DMS79 (cell line): ENCODE results near the gene RIT2.
"Not testable (repeated sequence)": the region's sequence is repeated elsewhere in the genome, so short reads cannot be mapped to it uniquely, and the experiment has no call there.

Experiments
- DNase-seq: peaks from one replicate; lab custom pipeline; 2025; lab: John Stamatoyannopoulos, UW

RIT2 gene

DNA sequence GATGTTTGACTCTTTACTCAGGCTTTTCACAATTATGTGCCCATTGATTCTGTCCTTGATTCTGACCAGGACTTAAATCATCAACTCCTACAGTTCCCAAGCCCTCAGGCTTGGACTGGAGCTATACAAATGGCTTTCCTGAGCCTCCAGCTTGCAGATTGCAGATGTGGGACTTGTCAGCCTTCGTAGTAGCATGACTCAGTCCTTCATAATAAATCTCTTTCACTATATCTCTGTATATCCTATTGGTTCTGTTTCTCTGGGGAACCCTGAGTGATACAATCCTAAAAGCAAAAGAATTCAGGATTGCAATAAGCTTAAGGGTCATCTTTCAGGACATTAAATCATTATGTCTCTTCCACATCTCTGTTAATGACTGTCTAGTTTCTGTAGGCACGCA is 356.6 kb downstream of the RIT2 start:
- DNase-seq: no peak

DNA sequence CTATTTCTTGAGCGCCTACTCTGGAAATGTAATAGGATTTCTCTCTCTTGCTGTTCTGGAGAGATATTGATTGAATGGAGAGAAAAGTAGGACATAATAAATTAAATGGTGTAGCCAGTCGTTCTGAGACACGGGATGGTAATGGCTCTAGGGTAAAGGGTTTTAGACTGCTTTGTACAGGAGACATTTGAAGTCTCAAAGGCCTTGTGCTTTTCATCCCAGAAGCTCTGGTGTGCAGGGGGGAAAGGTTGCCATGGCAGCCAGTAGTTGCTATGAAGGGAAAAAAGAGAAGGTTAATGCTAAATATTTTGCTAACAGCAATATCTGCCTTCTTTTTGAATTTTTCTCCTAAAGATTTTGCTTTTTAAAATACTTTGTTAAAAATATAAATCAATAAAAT is 359.3 kb downstream of the RIT2 start:
- no peak for DNase-seq

DNA sequence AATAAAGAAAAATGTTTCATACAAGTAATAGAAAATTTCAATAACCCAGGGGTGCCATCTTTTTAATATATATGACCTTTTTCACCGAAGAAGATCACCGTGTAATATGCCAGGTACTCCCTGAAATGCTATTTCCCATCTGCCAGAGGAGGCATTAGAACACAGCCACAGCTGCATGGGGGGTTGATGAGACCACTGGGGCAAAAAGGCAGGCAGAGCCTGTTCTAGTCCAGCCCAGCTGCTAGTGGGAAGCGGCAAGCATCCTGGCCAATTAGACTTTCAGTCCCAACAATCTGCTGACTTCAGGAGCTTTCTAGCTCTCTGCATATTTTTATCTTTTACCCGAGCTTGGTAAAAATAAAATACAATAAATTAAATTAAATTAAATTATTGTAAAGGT is 362.6 kb downstream of the RIT2 start:
- no peak for DNase-seq

DNA sequence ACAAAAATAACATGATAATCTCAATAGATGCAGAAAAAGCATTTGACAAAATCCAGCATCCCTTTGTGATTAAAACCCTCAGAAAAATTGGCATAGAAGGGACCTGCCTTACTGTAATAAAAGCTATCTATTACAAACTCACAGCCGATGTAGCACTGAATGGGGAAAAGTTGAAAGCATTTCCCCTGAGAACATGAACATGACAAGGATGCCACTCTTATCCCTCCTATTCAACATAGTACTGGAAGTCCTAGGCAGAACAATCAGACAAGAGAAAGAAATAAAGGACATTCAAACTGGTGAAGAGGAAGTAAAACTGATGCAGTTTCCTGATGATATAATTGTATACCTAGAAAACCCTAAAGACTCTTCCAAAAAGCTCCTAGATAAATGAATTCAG is 368.7 kb downstream of the RIT2 start:
- DNase-seq: no peak

DNA sequence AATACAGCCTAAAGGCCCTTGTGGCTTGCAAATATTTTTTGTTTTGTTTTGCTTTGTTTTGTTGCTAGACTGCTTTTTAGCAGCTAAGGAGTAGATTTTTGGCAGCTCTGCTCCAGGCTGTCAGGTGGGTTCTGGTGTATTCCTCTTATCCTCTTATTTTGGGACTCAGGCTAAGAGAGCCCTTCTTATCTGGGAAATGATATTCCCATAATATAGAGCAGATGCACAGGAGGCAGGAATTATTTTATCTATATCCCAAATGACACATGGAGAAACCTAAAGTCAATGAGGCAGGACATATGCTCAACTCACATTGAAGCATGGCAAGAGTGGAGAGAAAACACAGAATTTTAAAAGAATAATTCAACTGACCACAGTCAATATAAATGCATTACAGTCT is 369.6 kb downstream of the RIT2 start:
- no peak for DNase-seq

DNA sequence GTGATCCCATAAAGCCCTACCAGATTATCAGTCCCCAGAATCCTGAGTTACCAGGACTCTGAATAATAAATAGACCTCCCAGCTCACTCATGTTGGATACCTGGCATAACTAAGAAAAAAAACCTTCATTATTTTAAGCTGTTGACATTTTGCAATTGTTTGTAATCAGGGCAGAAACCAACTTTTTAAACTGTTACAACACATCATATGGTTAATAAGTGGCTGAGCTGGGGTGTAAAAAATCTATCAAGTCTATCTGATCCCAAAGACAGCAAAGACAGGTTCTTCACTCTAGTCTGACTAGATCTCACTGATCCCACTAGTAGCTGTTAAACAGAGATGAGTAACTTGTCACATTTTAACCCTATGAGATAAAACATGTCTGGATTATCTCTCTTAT is 370.3 kb downstream of the RIT2 start:
- no peak for DNase-seq

DNA sequence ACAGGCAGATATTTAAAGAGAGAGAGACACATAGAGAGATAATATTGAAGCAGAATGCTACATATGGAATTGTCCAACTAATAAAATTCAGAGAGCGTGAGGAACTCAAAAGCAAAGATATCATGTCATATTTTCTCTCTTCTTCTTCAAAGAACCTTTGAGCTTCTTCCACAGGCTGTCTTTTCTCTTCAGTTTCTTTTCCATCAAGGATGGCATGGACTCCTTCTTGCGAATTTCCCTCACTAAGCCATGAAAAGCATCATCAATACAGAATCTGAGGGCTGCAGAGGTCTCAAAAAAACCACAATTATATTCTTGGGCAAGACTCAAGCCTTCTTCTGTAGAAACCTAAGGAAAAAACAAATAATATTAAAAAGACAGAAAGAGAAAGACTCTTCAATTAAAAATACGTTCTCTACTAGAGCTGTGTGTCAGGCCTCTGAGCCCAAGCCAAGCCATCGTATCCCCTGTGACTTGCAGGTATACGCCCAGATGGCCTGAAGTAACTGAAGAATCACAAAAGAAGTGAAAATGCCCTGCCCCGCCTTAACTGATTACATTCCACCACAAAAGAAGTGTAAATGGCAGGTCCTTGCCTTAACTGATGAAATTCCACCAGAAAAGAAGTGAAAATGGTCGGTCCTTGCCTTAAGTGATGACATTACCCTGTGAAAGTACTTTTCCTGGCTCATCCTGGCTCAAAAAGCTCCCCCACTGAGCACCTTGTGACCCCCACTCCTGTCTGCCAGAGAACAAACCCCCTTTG is 371.9 kb downstream of the RIT2 start:
- no peak for DNase-seq

DNA sequence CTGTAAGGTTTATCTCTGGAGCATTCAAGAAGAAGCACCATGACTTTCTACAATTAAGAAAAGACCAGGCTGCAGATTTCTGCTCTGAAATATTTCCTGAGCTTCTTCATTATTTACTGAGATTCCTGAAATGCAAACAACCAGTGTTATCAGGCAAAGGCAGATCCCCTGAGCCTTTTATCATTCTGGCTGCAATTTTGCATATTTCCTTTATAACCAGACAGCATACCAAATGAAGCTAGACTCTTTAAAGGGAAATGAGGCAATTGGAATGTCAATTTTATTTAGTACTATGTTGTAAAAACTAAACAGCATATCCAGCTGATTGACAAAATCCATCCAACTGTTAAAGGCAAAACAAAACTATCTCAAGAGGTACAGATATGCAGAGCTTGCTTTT is 372.5 kb downstream of the RIT2 start:
- no peak for DNase-seq

DNA sequence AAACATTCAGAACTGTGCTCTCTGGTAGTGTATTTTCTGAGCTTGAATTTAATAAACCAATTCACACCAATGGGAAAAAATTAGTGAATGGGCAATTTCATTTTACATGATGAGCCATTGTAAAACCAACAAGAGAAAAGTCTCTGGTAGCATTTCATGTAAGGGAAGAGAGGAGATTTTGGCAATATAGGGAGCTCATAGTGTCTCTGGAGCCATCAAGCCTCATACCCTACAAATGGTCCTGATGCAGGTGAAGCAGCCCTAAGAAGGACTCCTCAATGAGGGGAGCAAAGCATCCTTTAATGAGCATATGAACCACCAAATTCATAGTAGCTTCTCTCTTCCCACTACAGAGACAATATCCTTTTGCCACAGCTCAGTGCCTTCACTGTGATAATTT is 373.0 kb downstream of the RIT2 start:
- DNase-seq: no peak

DNA sequence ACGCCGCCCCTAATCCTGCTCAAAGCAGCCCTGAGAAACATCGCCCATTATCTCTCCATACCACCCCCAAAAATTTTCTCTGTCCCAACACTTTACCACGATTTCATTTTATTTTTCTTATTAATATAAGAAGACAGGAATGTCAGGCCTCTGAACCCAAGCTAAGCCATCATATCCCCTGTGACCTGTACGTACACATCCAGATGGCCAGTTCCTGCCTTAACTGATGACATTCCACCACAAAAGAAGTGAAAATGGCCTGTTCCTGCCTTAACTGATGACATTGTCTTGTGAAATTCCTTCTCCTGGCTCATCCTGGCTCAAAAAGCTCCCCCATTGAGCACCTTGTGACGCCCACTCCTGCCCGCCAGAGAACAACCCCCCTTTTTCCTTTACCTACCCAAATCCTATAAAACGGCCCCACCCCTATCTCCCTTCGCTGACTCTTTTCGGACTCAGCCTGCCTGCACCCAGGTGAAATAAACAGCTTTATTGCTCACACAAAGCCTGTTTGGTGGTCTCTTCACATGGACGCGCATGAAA is 373.6 kb downstream of the RIT2 start:
- not testable (repeated sequence) for DNase-seq

DNA sequence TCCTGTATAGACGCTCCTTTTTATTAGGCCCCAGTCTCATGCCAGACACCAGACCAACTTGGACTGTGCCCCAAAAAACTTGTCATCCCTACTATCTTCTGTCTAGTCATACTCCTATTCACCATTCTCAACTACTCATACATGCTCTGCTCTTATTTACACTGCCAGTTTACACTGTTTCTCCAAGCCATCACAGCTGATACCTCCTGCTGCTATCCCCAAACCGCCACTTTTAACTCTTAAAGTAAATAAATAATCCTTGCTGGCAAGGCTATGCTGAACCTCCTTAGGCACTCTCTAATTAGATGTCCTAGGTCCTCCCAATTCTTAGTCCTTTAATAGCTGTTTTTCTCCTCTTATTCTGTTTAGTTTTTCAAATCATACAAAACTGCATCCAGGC is 374.2 kb downstream of the RIT2 start:
- DNase-seq: not testable (repeated sequence)

DNA sequence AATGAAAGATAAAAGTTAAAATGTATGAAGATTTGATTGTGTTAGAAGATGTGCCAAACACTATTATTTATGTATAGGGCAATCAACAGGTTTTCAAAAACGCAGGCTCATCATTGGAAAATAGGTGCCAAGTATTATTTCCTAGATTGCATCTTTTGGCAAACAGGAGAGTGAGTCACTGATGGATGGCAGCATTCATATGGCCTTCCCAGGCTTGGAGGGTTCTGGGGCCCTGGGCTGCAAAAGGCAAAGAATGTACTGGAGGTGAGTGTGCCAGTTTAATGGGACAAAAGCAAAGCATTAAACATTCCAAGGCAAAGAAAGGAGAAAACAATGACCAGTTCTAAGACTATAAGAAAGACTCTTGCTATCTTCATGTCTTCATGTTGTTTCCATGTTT is 379.4 kb downstream of the RIT2 start:
- no peak for DNase-seq

DNA sequence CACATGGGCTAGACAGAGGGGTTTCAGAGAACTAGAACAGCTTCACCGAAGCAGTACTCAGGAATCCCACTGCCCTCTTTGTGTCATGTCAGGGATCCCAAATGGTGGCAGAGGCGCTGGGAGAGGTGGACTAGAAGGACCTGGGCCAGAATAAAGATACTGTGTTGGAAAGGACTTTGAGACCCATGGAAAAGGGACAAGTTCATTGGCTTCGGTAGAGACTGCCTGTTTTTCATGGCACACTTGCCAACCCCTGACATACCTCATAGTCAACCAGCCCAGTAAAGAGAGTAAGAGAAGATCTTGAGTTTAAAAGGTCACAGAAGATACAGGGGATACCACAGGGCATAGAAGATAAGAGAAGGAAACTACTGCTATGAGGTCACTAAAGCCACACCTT is 381.0 kb downstream of the RIT2 start:
- no peak for DNase-seq

DNA sequence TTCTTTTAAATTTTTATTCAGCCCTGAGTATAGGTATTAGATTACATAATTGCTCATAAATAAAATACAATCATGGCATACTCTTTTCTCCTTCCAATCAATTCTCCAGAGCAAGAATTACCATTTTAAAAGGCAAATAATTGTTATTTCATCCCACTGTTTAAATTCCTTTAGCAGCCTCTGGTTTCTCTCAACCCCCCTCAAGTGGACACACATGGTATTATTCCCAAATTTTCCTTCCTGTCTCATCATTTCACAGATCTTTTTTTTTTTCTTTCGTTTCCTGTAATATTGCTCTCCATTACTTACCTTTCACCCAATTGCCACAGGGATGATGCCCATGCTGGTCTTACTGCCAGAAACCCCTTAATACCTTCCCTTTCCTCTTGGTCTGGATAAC is 385.2 kb downstream of the RIT2 start:
- DNase-seq: no peak

DNA sequence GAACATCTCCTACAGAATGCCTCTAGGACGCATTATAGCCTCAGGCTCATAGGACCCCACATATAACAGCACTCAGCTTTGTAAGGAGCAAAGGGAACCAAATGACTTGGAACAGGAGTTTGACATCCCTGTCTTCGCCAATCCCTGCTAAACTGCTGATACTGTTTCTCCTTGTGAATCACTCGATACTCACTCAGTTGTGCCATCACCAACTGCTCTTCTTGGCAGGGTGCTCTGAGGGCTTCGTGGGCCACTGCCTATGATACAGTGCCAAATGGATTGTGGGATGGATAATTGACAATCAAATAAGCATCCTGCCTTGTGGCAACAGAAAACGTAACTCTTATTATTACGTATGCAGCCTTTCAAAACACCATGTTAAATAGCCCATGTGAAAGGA is 396.3 kb downstream of the RIT2 start:
- DNase-seq: peak; percentile 91

DNA sequence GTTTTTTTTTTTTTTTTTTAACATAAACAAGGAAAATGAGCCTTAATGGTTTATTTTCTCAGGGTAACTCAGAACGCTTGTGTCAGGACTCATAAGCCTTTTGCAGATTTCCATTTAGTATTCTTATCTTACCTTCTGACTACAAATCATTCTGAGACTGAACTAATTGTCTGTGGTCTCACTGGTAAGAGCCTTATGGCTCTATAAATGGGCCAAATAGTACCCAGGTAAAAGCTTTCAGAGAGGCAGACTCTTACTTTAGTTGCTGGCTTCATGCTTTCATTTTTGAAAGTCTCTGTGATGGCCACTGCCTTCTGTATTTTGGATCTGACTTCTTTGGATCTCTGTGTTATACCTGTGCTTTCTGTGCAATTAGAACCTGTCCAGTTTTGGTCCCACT is 403.4 kb downstream of the RIT2 start:
- no peak for DNase-seq

DNA sequence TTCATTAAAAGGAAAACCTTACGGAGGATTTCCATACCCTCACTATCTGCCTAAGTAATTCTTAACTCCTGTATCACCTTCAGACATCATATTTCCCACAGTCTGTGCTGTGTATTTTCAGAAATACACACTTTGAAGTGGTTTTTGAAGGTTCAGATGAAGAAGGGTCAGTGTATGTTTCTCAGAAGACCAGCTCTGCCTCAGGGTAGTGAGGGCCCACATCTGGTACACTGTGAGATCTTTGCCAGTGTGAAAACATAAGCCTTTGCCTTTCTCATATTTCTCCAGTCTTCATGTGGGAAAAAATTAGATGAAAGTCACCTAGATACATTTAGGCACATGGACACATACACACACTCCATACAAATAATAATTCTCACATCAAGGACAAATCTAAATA is 408.4 kb downstream of the RIT2 start:
- DNase-seq: no peak

DNA sequence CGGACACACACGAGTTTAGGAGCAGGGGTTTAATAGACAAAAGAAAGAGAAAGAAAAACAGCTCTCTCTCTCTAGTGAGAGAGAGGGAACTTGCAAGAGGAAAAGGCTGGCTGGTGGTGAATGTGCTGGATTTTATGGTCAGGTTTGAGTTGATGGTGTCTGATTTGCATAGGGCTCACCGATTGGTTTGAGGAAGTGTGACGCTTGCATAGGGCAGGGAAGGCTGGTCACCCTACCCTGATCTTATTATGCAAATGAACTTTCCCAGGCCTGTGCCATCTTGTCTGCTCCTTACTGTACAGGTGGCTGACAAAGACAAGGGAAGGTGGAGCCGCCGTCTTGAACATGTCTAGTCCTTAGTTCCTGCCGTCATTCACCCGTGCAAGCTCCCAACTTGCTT is 408.9 kb downstream of the RIT2 start:
- no peak for DNase-seq

DNA sequence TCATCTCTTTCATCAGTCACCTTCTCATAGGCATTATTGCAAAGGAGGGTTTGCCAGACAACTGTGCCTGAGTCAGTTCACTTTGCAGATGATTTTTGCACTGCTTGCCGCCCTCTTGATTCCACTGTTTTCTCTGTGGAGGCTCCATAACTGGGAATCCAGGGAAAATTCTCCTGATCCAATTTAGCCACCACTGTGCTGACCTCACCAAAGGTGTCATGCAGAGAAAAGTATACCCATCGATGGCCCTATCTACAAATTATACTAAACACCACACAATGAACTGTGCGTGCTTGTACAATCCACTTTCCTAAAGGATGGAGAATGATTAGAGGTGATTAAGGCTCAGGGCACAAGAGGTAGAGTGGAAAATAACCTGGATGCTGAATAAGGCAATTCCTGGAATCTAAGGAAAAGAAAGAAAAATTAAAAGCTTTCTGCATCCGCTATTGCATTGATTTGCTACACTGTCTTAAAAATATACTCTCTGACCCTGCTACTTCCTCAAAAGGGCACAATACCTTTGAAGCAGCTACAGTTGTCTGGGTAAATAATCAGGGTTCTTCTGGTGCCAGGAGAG is 409.4 kb downstream of the RIT2 start:
- no peak for DNase-seq
